Germinal center (tissue), 1 donor: ENCODE measurements around the gene VAMP4.
"Not testable (repeated sequence)": the region's sequence is repeated elsewhere in the genome, so short reads cannot be mapped to it uniquely, and the experiment has no call there.

Experiments
- DNase-seq: peaks from one replicate; pipeline ENCODE4 v3.0.0; 2012; ENCODE audit warnings: mixed read lengths, low spot score

Gene VAMP4

GRCh38 chr1:171751221-171751620 lies 9.4 kb upstream of the VAMP4 start:
- no peak for DNase-seq

GRCh38 chr1:171748651-171749050 lies 6.8 kb upstream of the VAMP4 start:
- no peak for DNase-seq

GRCh38 chr1:171744986-171745385 lies 3.1 kb upstream of the VAMP4 start:
- DNase-seq, result no peak

GRCh38 chr1:171743081-171743870 lies 1.4 kb upstream of the VAMP4 start:
- no peak for DNase-seq

- DNase-seq, result no peak
These were observed 685 bp upstream of the VAMP4 start for GRCh38 chr1:171742577-171742922.

- peak; percentile 50 for DNase-seq
These were observed 636 bp downstream of the VAMP4 start for GRCh38 chr1:171740987-171741871.

- no peak for DNase-seq
These were observed 1.5 kb downstream of the VAMP4 start for GRCh38 chr1:171740356-171740863.

- DNase-seq, result no peak
These were observed 2.2 kb downstream of the VAMP4 start for GRCh38 chr1:171739656-171740055.

GRCh38 chr1:171738911-171739310 lies 3.0 kb downstream of the VAMP4 start:
- no peak for DNase-seq

- DNase-seq, result no peak
These were observed 5.7 kb downstream of the VAMP4 start for GRCh38 chr1:171736196-171736595.

GRCh38 chr1:171730052-171730451 lies 11.8 kb downstream of the VAMP4 start:
- DNase-seq, result no peak

GRCh38 chr1:171727778-171728177 lies 14.1 kb downstream of the VAMP4 start:
- DNase-seq, result no peak

- DNase-seq, result not testable (repeated sequence)
These were observed 18.7 kb downstream of the VAMP4 start for GRCh38 chr1:171723180-171723579.

GRCh38 chr1:171718848-171719247 lies 23.0 kb downstream of the VAMP4 start:
- no peak for DNase-seq

- no peak for DNase-seq
These were observed 23.6 kb downstream of the VAMP4 start for GRCh38 chr1:171718216-171718615.

GRCh38 chr1:171717062-171717718 lies 24.7 kb downstream of the VAMP4 start:
- no peak for DNase-seq

- no peak for DNase-seq
These were observed 25.2 kb downstream of the VAMP4 start for GRCh38 chr1:171716616-171717015.

- DNase-seq, result no peak
These were observed 26.0 kb downstream of the VAMP4 start for GRCh38 chr1:171715813-171716251.

GRCh38 chr1:171712341-171712740 lies 29.5 kb downstream of the VAMP4 start:
- no peak for DNase-seq

GRCh38 chr1:171711643-171712042 lies 30.2 kb downstream of the VAMP4 start:
- DNase-seq, result no peak

- no peak for DNase-seq
These were observed 34.3 kb downstream of the VAMP4 start for GRCh38 chr1:171707583-171707982.

- DNase-seq, result no peak
These were observed 39.3 kb downstream of the VAMP4 start for GRCh38 chr1:171702598-171702997.
